Left kidney (tissue), 2 donors: ENCODE data around the gene CCDC102B. TPM values are rescaled to one million over a fixed set of nuclear protein-coding genes. Genes with fewer than 3 reads are reported as not detected.
"Not testable (repeated sequence)": the region's sequence is repeated elsewhere in the genome, so short reads cannot be mapped to it uniquely, and the experiment has no call there.

Experiments
- DNase-seq: peaks from one replicate; pipeline ENCODE4 v3.0.0-alpha.2; 2013
- polyA plus RNA-seq: library from polyadenylated mRNA; unstranded; fragments of 120-200 nt; gene quantifications from one replicate; pipeline ENCODE4 v1.2.1, GENCODE V29; 2013; ENCODE audit not compliant: insufficient read length

Gene CCDC102B
- polyA plus RNA-seq, 1 donor: 8.8 TPM

GRCh38 chr18:68826121-68826520 lies 28.2 kb downstream of the CCDC102B start:
- no peak for DNase-seq

GRCh38 chr18:68830256-68831045 lies 32.6 kb downstream of the CCDC102B start:
- DNase-seq: no peak

GRCh38 chr18:68833756-68834155 lies 35.9 kb downstream of the CCDC102B start:
- DNase-seq: no peak

GRCh38 chr18:68837665-68838451 lies 40.0 kb downstream of the CCDC102B start:
- DNase-seq: no peak

- DNase-seq: no peak
These were observed 41.8 kb downstream of the CCDC102B start for GRCh38 chr18:68839701-68840100.

GRCh38 chr18:68840554-68841263 lies 42.8 kb downstream of the CCDC102B start:
- DNase-seq: no peak

- DNase-seq: no peak
These were observed 43.4 kb downstream of the CCDC102B start for GRCh38 chr18:68841301-68841700.

GRCh38 chr18:68842951-68843350 lies 45.1 kb downstream of the CCDC102B start:
- DNase-seq: no peak

- DNase-seq: no peak
These were observed 45.7 kb downstream of the CCDC102B start for GRCh38 chr18:68843473-68844089.

- peak; percentile 17 for DNase-seq
These were observed 49.4 kb downstream of the CCDC102B start for GRCh38 chr18:68847219-68847837.

- DNase-seq: no peak
These were observed 50.4 kb downstream of the CCDC102B start for GRCh38 chr18:68848242-68848641.

GRCh38 chr18:68854786-68855391 lies 57.0 kb downstream of the CCDC102B start:
- DNase-seq: no peak

GRCh38 chr18:68855491-68855890 lies 57.6 kb downstream of the CCDC102B start:
- no peak for DNase-seq

- DNase-seq: no peak
These were observed 63.5 kb downstream of the CCDC102B start for GRCh38 chr18:68861365-68861764.

- no peak for DNase-seq
These were observed 67.1 kb downstream of the CCDC102B start for GRCh38 chr18:68865021-68865420.

GRCh38 chr18:68865503-68865902 lies 67.6 kb downstream of the CCDC102B start:
- no peak for DNase-seq

GRCh38 chr18:68873003-68873402 lies 75.1 kb downstream of the CCDC102B start:
- DNase-seq: no peak

- no peak for DNase-seq
These were observed 76.5 kb downstream of the CCDC102B start for GRCh38 chr18:68874361-68874760.

- DNase-seq: not testable (repeated sequence)
These were observed 82.1 kb downstream of the CCDC102B start for GRCh38 chr18:68879947-68880346.

GRCh38 chr18:68887410-68887809 lies 89.5 kb downstream of the CCDC102B start:
- no peak for DNase-seq

- DNase-seq: no peak
These were observed 95.5 kb downstream of the CCDC102B start for GRCh38 chr18:68893354-68893753.
